Fibroblast of villous mesenchyme (primary cell): ENCODE measurements around the gene C19orf81. TPM values are rescaled to one million over a fixed set of nuclear protein-coding genes. Genes with fewer than 3 reads are reported as not detected.

Experiments
- DNase-seq: peaks from one replicate; pipeline ENCODE4 v3.0.0-alpha.2; 2010; ENCODE audit warnings: low read depth
- H3K4me3 ChIP-seq: 2 replicates; pipeline ENCODE4 v1.5.1; 2011; ENCODE audit warnings: low read depth, mild to moderate bottlenecking, low read length
- total RNA-seq: library from RNA; depleted of rRNA; stranded (reverse); fragments of >200 nt; gene quantifications from 2 replicates; pipeline ENCODE4 v1.2.3, GENCODE V29; 2012
- TF ChIP-seq, protein P1 (sequence below): IDR thresholded peaks from 2 replicates; pipeline ENCODE4 v1.5.1; 2012; ENCODE audit warnings: low read depth, mild to moderate bottlenecking, low read length; ENCODE audit not compliant: insufficient read depth

Gene C19orf81
- total RNA-seq, 1 donor: not detected

DNA sequence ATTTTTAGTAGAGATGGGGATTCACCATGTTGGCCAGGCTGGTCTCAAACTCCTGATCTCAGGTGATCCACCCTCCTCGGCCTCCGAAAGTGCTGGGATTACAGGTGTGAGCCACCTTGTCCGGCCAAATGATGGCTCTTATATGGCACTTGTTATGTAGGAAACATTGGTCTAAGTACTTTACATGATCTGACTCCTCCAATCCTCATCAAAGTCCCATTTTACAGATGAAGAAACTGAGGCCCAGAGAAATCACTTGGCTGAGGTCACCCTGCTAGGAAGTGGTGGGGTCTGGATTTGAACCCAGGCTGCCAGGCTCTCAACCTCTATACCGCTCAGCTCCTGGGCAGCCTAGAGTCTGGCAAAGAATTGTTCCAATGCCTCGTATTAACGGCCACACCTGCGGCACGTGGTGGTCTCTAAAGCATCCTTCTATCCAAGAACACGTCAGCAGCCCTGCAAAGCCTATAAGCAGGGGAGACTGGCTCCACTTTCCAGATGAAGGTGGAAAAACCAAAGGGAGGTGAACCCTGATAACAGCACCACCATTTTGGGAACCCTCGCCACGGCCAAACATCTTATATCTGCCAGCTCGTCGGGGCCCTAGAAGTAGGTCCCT, 52.2 kb downstream of the C19orf81 start:
- TF ChIP-seq, protein P1, sequence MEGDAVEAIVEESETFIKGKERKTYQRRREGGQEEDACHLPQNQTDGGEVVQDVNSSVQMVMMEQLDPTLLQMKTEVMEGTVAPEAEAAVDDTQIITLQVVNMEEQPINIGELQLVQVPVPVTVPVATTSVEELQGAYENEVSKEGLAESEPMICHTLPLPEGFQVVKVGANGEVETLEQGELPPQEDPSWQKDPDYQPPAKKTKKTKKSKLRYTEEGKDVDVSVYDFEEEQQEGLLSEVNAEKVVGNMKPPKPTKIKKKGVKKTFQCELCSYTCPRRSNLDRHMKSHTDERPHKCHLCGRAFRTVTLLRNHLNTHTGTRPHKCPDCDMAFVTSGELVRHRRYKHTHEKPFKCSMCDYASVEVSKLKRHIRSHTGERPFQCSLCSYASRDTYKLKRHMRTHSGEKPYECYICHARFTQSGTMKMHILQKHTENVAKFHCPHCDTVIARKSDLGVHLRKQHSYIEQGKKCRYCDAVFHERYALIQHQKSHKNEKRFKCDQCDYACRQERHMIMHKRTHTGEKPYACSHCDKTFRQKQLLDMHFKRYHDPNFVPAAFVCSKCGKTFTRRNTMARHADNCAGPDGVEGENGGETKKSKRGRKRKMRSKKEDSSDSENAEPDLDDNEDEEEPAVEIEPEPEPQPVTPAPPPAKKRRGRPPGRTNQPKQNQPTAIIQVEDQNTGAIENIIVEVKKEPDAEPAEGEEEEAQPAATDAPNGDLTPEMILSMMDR: no peak
- DNase-seq: no peak
- H3K4me3 ChIP-seq: no peak overlapping the region

DNA sequence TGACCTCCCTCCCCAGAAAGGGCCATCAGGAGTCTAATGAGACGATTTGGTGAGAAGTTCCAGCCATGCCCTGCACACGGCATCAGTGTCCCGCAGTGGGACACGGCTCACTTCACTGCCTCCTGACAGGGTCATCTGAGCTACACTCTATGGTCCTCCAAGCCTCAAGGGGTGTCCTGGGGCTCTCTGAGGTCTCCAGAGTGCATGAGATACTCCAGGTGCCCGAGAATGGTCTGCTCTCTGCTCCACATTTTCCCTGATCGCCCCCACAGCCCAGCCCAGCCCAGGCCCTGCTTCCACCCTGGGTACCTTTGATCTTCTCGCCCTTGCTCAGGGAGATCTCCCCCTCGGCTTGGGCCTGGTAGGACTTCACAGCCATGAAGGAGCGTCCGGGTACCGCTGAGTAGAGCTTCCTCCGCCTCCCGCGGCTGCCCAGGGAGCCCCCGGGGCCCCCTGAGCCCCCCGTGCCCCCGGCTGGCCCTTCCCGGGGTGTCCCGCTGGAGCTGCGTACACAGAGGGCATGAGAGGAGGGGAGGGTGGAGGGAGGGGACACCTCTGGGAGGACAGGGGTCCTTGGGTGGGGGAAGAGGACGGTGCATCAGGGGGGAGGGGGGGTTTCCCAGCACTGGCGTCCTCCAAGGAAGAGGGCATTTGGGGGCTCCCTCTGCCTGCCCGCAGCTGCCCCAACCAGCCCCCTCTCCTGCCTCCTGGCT, 53.1 kb downstream of the C19orf81 start:
- TF ChIP-seq, protein P1: no peak
- no peak overlapping the region for H3K4me3 ChIP-seq

DNA sequence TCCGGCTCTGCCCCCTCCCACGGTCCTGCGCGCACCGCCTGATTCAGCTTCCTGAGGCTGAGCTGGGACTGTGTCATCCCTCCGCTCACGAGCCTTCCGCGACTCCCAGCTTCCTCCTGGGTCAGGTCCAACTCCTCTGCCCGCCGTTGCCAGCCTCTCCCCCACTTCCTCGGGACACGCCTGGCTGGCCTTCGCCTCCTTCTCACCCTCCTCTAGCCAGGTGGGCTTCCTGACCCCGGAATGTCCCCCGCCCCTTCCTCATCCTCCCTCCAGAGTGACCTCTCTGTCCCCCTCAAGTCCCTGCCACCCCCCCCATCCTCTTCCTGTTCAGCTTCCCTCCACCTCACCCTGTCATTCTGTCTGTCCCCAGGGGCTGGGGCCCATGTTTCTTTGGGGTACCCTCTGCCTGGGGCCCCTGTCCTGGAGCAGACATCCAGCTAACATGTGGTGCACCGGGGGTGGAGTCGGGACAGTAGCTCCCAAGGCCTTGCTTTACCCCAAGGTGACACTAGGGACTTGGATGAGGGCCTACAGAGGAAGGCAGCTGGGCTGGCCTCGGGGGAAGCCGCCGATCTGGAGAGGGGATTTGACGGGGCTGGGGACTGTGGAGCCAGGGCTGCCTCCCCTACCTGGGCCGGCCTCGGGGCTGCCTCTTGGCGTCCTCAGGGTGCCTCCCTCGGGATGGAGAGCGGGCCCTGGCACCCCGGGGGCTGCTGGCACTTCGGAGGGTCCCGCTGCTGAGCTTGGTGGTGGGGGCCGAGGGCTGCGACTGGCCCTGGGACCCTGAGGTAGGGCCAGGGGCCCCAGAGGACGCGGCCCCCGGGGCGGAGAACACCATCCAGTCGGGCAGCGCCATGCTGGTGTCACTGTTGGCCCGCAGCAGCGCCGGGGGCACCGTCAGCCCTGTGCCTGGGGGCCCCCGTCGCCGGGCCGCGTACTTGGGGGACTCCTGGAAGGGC, 53.9 kb downstream of the C19orf81 start:
- TF ChIP-seq, protein P1: no peak
- DNase-seq: no peak
- no peak overlapping the region for H3K4me3 ChIP-seq

More for the DNA sequence above, 53.1 kb downstream of the C19orf81 start:
- DNase-seq: no peak

DNA sequence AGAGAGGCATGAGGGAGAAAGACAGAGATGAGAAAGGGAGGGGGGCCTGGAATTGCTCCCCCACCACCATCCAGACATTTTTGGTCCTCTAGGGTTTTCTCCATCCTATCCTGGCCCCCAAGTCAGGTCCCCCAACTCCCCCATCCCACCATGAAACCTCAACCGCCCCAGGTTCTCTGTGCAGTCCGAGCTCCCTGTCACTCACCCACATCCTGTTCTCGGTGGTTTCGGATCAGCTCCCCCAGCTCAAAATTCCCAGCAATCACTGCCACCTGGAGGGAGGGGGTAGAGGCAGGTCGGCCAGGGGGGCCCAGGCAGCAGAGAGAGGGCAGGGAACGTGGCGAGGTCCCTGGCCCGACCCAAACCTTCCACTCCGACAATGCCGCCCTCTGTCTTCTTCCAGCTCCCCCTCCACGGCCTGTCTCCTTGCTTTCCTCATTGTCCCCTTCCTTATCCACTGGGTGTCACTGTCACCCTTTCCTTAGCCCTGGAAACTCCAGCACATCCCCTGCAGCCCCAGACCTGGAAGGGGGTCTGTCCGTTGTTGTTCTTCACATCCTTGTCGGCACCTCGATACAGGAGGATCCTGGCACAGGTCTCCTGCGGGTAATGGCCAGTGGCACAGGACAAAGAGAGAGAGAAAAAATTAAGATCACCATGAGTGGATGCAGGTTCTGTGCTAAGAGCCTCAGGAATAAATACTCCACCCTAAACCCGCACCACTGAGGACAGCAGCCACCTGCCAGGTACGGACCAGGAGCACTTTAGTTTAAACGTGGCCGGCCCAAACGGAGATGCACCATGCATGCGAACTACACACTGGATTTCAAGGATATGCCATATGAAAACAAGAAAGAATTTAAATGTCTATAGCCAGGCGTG, 54.9 kb downstream of the C19orf81 start:
- no peak for DNase-seq
- TF ChIP-seq, protein P1: peak; percentile 14
- H3K4me3 ChIP-seq: no peak overlapping the region

DNA sequence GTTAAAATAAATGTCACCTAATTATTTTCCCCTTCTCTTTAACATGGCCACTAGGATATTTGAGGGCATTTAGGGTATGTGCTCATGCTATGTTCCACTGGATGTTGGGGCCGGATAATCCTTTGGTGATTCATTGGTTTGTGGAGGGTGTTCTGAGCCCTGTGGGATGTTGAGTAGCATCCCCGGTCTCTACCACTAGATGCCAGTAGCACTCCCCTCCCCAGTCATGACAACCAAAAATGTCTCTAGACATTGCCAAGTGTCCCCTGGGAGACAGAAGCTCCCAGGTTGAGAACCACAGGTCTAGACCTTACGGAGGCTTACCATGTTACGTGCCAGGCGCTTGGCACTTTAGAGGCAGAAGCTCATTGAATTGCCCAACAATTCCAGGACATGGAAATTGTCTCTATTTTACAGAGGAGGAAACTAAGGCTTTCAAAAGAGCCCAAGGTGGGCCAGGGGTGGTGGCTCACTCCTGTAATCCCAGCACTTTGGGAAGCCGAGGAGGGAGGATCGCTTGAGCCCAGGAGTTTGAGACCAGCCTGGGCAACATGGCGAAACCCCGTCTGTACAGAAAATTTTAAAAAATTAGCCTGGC, 56.3 kb downstream of the C19orf81 start:
- no peak overlapping the region for H3K4me3 ChIP-seq
- DNase-seq: peak; percentile 45
- TF ChIP-seq, protein P1: peak; percentile 75
